Lung (tissue), 12 donors: ENCODE measurements around the gene DTNB. TPM values are rescaled to one million over a fixed set of nuclear protein-coding genes. Genes with fewer than 3 reads are reported as not detected.

Experiments used
- ATAC-seq: fragments of 200-7000 bp; cut with Tn5 transposase; one replicate; pipeline ENCODE4 v1.9.1; 2020; ENCODE audit warnings: moderate number of reproducible peaks; ENCODE audit not compliant: insufficient read depth, low FRiP score
- DNase-seq, 3 donors: peaks; one replicate each; pipeline ENCODE4 v3.0.0-alpha.2; 2013 to 2017
- H3K27ac ChIP-seq, 2 donors: one replicate each; pipeline ENCODE4 v1.5.1; 2013; ENCODE audit warnings: mild to moderate bottlenecking in 2 of 2, moderate library complexity in 2 of 2, control low read depth in 1 of 2, inconsistent platforms in 1 of 2, low read depth in 1 of 2, low read length in 1 of 2
- H3K27me3 ChIP-seq, 3 donors: one replicate each; pipeline ENCODE4 v1.5.1; 2013; ENCODE audit warnings: low read length in 2 of 3; ENCODE audit not compliant: control insufficient read depth in 3 of 3, insufficient read depth in 3 of 3
- H3K36me3 ChIP-seq, 4 donors: one replicate each; pipeline ENCODE4 v1.5.1; 2013; ENCODE audit warnings: low read length in 4 of 4, mild to moderate bottlenecking in 1 of 4, moderate library complexity in 1 of 4; ENCODE audit not compliant: control insufficient read depth in 4 of 4, insufficient read depth in 4 of 4
- H3K4me1 ChIP-seq, 5 donors: one replicate each; pipeline ENCODE4 v1.5.1; 2013; ENCODE audit warnings: low read length in 5 of 5, mild to moderate bottlenecking in 2 of 5, moderate library complexity in 1 of 5; ENCODE audit not compliant: control insufficient read depth in 5 of 5, insufficient read depth in 5 of 5
- H3K4me3 ChIP-seq: one replicate; pipeline ENCODE4 v1.5.1; 2013; ENCODE audit warnings: mild to moderate bottlenecking, control low read depth, moderate library complexity
- H3K9ac ChIP-seq, 2 donors: one replicate each; pipeline ENCODE4 v1.5.1; 2013; ENCODE audit warnings: low read length in 2 of 2, control low read depth in 1 of 2; ENCODE audit not compliant: insufficient read depth in 1 of 2
- H3K9me3 ChIP-seq, 4 donors: one replicate each; pipeline ENCODE4 v1.5.1; 2013; ENCODE audit warnings: low read length in 3 of 4, mild to moderate bottlenecking in 1 of 4, moderate library complexity in 1 of 4; ENCODE audit not compliant: control insufficient read depth in 4 of 4, insufficient read depth in 3 of 4
- WGBS, 2 donors: extraction: QIAGEN DNeasy Blood & Tissue Kit; methylation state at CpG; one replicate each; pipeline ENCODE4 v1.1.7; 2013; 5-methylcytosine and 5-hydroxymethylcytosine counted together
- polyA plus RNA-seq, 2 donors: library from polyadenylated mRNA; stranded (reverse); fragments of 200-250 nt; gene quantifications; one replicate each; pipeline ENCODE4 v1.2.1, GENCODE V29; 2013
- total RNA-seq, 2 donors: library from RNA; depleted of rRNA in 1 of 2; stranded (reverse); fragments of >200 nt in 1 of 2; gene quantifications; one replicate each; pipeline ENCODE4 v1.2.1, GENCODE V29; 2014 to 2021
- TF ChIP-seq, protein P1 (sequence below): IDR thresholded peaks from 2 replicates; pipeline ENCODE4 v1.5.1; 2012; ENCODE audit warnings: mild to moderate bottlenecking; ENCODE audit errors: control extremely low read depth, extremely low read depth
- donor health status: control.
- donor health status: control.
- donor health status: Bipolar disorder and iron deficiency.
- donor health status: healthy.
- donor health status: DM: yes; HTN: yes; CAD: no.

The DTNB gene
- total and polyA plus RNA-seq, 4 donors: 10.1 to 35.2 (median 20.4) TPM

DNA sequence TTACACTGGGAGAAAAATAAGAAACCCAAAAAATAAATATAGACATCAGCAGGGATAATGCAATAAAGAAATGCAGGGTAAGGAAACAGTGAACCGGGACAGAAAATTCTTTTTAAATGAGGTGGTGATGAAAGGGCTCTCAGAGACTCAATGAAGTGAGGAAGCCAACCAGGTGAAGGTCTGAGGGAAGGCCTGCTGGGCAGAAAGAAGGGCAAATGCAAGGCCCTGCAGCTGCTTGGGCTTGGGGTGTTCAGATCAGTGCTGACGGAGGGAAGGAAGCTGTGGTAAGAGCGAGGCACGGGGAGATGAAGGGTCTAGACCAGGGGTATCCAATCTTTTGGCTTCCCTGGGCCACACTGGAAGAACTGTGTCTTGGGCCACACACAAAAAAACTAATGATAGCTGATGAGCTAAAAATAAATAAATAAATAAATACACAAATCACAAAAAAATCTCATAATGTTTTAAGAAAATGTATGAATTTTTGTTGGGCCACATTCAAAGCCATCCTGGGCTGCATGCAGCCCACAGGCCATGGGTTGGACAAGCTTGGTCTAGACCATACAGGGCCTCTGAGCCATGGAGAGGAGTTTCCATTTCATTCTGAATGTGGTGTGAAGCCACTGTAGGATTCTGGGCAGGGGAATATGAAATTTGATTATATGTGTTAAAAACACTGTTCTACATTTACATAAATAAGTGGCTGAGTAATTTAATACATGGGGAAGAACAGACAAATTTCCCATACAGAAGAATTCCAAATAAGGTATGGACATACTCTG is 235.3 kb downstream of the DTNB start:
- no peak overlapping the region for H3K4me3 ChIP-seq
- whole genome bisulfite sequencing, 2 donors: 75 to 88% methylated on average over 4 of the region's 4 CpGs
- no peak overlapping the region for H3K27ac ChIP-seq
- ATAC-seq (no peak), DNase-seq (no peak)
- H3K36me3 ChIP-seq: peaks cover 0 to 4% (median 0%) of the 10 kb centered on the region in 4 donors
- H3K9ac ChIP-seq: no peak overlapping the region
- TF ChIP-seq, protein P1, sequence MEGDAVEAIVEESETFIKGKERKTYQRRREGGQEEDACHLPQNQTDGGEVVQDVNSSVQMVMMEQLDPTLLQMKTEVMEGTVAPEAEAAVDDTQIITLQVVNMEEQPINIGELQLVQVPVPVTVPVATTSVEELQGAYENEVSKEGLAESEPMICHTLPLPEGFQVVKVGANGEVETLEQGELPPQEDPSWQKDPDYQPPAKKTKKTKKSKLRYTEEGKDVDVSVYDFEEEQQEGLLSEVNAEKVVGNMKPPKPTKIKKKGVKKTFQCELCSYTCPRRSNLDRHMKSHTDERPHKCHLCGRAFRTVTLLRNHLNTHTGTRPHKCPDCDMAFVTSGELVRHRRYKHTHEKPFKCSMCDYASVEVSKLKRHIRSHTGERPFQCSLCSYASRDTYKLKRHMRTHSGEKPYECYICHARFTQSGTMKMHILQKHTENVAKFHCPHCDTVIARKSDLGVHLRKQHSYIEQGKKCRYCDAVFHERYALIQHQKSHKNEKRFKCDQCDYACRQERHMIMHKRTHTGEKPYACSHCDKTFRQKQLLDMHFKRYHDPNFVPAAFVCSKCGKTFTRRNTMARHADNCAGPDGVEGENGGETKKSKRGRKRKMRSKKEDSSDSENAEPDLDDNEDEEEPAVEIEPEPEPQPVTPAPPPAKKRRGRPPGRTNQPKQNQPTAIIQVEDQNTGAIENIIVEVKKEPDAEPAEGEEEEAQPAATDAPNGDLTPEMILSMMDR: no peak
- no peaks in the 10 kb centered on the region for H3K27me3 ChIP-seq
- peaks cover 0 to 3% (median 0%) of the 10 kb centered on the region in 4 donors for H3K9me3 ChIP-seq
- no peaks in the 10 kb centered on the region for H3K4me1 ChIP-seq

- no peak for ATAC-seq
- H3K9ac ChIP-seq: no peak overlapping the region
- TF ChIP-seq, protein P1: no peak
- H3K36me3 ChIP-seq: peaks cover 0 to 6% (median 0%) of the 10 kb centered on the region in 4 donors
- DNase-seq: no peak
- 98 to 100% methylated on average over 1 of the region's 1 CpG for WGBS, 2 donors
- H3K27ac ChIP-seq: no peak overlapping the region
- no peaks in the 10 kb centered on the region for H3K4me1 ChIP-seq
- H3K4me3 ChIP-seq: no peak overlapping the region
- peaks cover 0 to 3% (median 0%) of the 10 kb centered on the region in 4 donors for H3K9me3 ChIP-seq
- no peaks in the 10 kb centered on the region for H3K27me3 ChIP-seq
These were observed 238.0 kb downstream of the DTNB start for GRCh38 chr2:25435421-25435820.

DNA sequence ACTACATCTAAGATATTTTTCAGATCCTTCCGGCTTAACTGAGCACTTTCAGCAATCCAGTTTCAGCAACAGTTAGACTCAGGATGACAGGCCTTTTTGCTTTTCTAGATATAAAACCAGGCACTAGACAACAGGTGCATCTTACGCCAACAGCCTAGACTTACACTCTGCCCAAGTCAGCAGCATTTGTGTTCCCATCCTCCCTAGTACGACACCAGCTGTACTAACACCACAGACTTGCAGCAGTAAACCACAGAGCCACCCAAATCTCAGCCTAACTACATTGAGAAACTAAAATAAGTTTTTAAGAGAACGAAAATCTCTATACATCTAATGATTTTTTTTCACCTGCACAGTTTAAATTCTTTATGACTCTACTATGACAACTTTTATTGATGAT is 241.8 kb downstream of the DTNB start:
- TF ChIP-seq, protein P1: no peak
- no peak overlapping the region for H3K27ac ChIP-seq
- WGBS, 2 donors: 86 to 95% methylated on average over 4 of the region's 4 CpGs
- H3K9ac ChIP-seq: no peak overlapping the region
- ATAC-seq: no peak
- DNase-seq: no peak
- no peaks in the 10 kb centered on the region for H3K27me3 ChIP-seq
- no peak overlapping the region for H3K4me3 ChIP-seq
- H3K4me1 ChIP-seq: no peaks in the 10 kb centered on the region
- H3K9me3 ChIP-seq: peaks cover 0 to 3% (median 0%) of the 10 kb centered on the region in 4 donors
- peaks cover 0 to 6% (median 0%) of the 10 kb centered on the region in 4 donors for H3K36me3 ChIP-seq
